GM12865 (cell line): Measurements from ENCODE around the gene LAMB4.

Experiments used
- DNase-seq: peaks from one replicate; pipeline ENCODE4 v3.0.0; 2010; ENCODE audit warnings: low read depth
- H3K4me3 ChIP-seq: 2 replicates; pipeline ENCODE4 v1.5.1; 2011; ENCODE audit warnings: mild to moderate bottlenecking, low read depth, low read length, control low read depth
- TF ChIP-seq, protein P1 (sequence below): IDR thresholded peaks from 2 replicates; pipeline ENCODE4 v1.5.1; 2011; ENCODE audit warnings: low read length, control low read depth, low read depth, inconsistent platforms; ENCODE audit not compliant: insufficient read depth; ENCODE audit errors: missing control alignments

Gene LAMB4

GRCh38 chr7:108000875-108001763 lies 129.0 kb downstream of the LAMB4 start:
- DNase-seq = no peak
- TF ChIP-seq, protein P1, sequence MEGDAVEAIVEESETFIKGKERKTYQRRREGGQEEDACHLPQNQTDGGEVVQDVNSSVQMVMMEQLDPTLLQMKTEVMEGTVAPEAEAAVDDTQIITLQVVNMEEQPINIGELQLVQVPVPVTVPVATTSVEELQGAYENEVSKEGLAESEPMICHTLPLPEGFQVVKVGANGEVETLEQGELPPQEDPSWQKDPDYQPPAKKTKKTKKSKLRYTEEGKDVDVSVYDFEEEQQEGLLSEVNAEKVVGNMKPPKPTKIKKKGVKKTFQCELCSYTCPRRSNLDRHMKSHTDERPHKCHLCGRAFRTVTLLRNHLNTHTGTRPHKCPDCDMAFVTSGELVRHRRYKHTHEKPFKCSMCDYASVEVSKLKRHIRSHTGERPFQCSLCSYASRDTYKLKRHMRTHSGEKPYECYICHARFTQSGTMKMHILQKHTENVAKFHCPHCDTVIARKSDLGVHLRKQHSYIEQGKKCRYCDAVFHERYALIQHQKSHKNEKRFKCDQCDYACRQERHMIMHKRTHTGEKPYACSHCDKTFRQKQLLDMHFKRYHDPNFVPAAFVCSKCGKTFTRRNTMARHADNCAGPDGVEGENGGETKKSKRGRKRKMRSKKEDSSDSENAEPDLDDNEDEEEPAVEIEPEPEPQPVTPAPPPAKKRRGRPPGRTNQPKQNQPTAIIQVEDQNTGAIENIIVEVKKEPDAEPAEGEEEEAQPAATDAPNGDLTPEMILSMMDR = no peak
- no peak overlapping the region for H3K4me3 ChIP-seq

DNA sequence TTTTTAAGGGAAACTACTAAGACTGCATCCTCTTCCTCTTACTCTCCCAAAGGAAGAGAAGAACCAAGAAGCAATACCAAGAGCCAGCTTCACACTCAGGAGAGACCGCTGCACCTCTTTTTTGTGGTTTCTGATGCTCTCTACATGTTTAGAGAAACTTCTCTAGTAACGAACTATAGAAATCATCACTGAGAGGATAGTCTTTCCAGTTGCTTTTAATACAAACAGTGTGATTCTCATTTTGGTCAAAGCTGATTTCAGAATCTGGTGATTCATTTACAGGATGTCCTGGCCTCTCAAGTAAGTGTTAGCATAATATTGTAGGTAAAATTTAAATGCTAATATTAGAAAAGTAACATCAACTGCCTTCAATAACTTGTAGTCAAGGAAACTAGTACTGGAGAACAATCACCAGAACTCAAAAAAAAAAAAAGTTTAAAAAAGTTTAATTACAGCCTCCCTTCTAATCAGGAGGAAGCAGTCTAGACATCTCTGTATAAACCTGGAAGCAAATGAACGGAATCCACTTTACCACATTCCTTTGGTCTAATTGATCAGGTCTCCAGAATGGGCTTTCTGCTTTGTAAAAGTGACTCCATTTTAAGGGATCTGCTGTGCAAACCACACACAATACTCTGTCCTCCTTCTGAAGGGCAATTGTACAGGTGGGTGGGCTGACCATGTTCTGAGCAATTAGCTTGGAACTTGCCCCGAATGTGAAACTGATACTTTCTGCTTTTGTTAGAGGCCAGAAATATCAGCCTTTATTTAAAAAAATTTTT lies 130.2 kb downstream of the LAMB4 start:
- TF ChIP-seq, protein P1 = no peak
- no peak for DNase-seq
- H3K4me3 ChIP-seq = no peak overlapping the region

DNA sequence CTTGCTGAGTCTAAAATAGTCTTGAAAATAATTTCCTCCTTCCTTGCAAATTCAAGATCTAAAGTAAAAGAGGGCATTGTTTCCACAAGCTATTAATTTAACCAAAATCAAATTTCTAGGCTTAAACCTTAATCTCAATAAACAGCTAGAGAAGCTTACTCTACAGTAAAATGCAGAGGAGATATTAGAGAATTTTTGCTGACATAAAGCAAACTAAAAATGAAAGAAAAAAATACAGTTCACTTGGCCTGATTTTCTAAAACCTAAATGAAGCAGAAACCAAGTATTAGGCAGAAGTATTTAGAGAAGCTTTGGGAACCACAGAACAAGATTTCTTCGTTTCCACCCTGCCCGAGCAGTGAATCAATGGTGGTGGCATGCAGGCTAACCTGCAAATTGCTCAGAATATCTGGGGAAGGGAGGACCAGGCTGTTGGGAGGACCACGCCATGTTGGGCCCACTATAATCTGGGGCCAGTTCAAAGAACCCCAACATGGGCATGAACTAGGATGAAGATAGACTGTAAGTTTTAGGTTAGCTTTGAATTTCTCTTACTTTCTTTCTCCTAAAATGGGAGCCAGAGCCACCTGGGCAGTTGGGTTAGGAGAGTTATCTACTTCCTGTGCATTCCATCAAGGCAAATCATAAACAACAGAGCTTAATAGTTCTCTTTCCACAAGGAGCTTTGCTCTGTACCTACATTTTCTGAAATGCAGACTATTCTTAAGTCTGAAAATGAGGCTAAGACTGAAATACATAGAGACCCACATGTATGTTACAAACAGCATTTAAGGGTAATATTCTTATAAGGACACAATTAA lies 131.3 kb downstream of the LAMB4 start:
- no peak for DNase-seq
- no peak overlapping the region for H3K4me3 ChIP-seq
- TF ChIP-seq, protein P1 = no peak

GRCh38 chr7:107998150-107998549 lies 132.0 kb downstream of the LAMB4 start:
- H3K4me3 ChIP-seq = no peak overlapping the region
- DNase-seq = no peak
- TF ChIP-seq, protein P1 = no peak

DNA sequence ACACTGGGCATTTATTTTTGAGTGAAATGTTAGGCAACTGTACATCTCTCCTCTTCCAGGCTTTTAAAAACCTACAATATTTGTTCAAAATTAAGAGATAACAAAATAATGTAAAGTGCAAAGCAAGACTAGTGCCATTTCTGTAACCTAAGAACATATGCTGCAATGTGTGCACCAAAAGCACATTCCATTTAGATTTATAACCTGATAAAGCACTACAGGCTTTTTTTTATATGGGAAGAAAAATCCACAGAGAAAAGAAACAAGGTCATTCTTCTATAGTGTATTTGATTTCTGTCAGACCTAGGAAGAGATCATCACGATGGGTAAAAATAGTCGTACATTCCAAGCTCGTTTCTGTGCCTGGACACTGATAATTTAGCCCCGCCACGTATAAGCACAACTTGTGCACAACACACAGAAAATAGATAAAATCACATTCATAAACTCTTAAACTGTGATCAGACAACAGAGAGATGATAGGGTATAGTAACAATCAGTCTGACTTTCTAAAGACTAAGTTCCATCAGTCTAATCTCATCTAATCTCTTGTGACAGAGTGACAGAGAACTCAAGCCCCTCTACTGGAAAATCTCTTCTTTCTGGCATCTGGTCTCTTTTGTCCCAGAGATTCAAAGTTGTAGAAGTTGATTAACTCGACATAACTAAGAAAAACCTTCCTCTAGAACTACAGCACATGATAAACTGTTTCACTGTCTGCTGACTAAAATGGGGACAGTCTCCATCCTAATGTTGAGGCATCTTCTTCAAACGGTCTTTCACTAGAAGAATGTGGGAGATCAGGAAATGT lies 133.9 kb downstream of the LAMB4 start:
- H3K4me3 ChIP-seq = no peak overlapping the region
- TF ChIP-seq, protein P1 = no peak
- DNase-seq = no peak
